H9 (cell line): ENCODE data around the gene RBM4B. TPM values are rescaled to one million over a fixed set of nuclear protein-coding genes. Genes with fewer than 3 reads are reported as not detected.

Source experiments
- DNase-seq: peaks from one replicate; pipeline ENCODE4 v3.0.0-alpha.2; 2017
- H2AFZ ChIP-seq: one replicate; pipeline ENCODE4 v1.6.1; 2013; ENCODE audit warnings: mild to moderate bottlenecking, low read length, control low read depth, moderate library complexity
- H2AK5ac ChIP-seq: 2 replicates; pipeline ENCODE4 v1.6.1; 2013; ENCODE audit warnings: low read length, control low read depth, mixed read lengths; ENCODE audit not compliant: insufficient read length
- H2BK120ac ChIP-seq: one replicate; pipeline ENCODE4 v1.6.1; 2013; ENCODE audit warnings: low read depth, mild to moderate bottlenecking, low read length, control low read depth, inconsistent platforms; ENCODE audit not compliant: poor library complexity, severe bottlenecking
- H2BK12ac ChIP-seq: 2 replicates; pipeline ENCODE4 v1.6.1; 2013; ENCODE audit warnings: low read length, control low read depth, mixed read lengths, low read depth; ENCODE audit not compliant: insufficient read length
- H2BK15ac ChIP-seq: 2 replicates; pipeline ENCODE4 v1.6.1; 2013; ENCODE audit warnings: low read depth, low read length, control low read depth
- H2BK20ac ChIP-seq: one replicate; pipeline ENCODE4 v1.6.1; 2013; ENCODE audit warnings: low read depth, mild to moderate bottlenecking, low read length, control low read depth, inconsistent platforms; ENCODE audit not compliant: poor library complexity, severe bottlenecking
- H2BK5ac ChIP-seq: 2 replicates; pipeline ENCODE4 v1.6.1; 2013; ENCODE audit warnings: low read length, control low read depth, mixed read lengths; ENCODE audit not compliant: insufficient read length
- H3K14ac ChIP-seq: 2 replicates; pipeline ENCODE4 v1.6.1; 2013; ENCODE audit warnings: low read length, control low read depth; ENCODE audit not compliant: insufficient read depth
- H3K18ac ChIP-seq: 2 replicates; pipeline ENCODE4 v1.6.1; 2013; ENCODE audit warnings: low read depth, mild to moderate bottlenecking, mixed read lengths, low read length, control low read depth; ENCODE audit not compliant: insufficient read length
- H3K23ac ChIP-seq: 2 replicates; pipeline ENCODE4 v1.6.1; 2013; ENCODE audit warnings: low read length, control low read depth, mixed read lengths, low read depth; ENCODE audit not compliant: insufficient read length
- H3K23me2 ChIP-seq: 2 replicates; pipeline ENCODE4 v1.6.1; 2013; ENCODE audit warnings: low read depth, mild to moderate bottlenecking, mixed read lengths, low read length, control low read depth; ENCODE audit not compliant: insufficient read length, poor library complexity, severe bottlenecking
- H3K27ac ChIP-seq: 2 replicates; pipeline ENCODE4 v1.5.1; 2013; ENCODE audit warnings: low read length, control low read depth, mixed read lengths, low read depth; ENCODE audit not compliant: insufficient read length
- H3K27me3 ChIP-seq: 2 replicates; pipeline ENCODE4 v1.6.1; 2013; ENCODE audit warnings: low read length, control low read depth, inconsistent platforms; ENCODE audit not compliant: insufficient read depth
- H3K4ac ChIP-seq: 2 replicates; pipeline ENCODE4 v1.6.1; 2013; ENCODE audit warnings: low read depth, mild to moderate bottlenecking, control low read depth, inconsistent platforms, low read length, moderate library complexity
- H3K4me1 ChIP-seq: 2 replicates; pipeline ENCODE4 v1.6.1; 2013; ENCODE audit warnings: low read length, control low read depth, inconsistent platforms; ENCODE audit not compliant: insufficient read depth
- H3K4me2 ChIP-seq: 2 replicates; pipeline ENCODE4 v1.6.1; 2013; ENCODE audit warnings: low read length, control low read depth, mixed read lengths; ENCODE audit not compliant: insufficient read length, insufficient read depth
- H3K56ac ChIP-seq: 2 replicates; pipeline ENCODE4 v1.6.1; 2013; ENCODE audit warnings: low read depth, mild to moderate bottlenecking, mixed read lengths, low read length, control low read depth; ENCODE audit not compliant: insufficient read length
- H3K79me1 ChIP-seq: 2 replicates; pipeline ENCODE4 v1.6.1; 2013; ENCODE audit warnings: low read depth, mild to moderate bottlenecking, moderate library complexity, low read length, control low read depth, inconsistent platforms; ENCODE audit not compliant: insufficient read depth, poor library complexity, severe bottlenecking
- H3K79me2 ChIP-seq: 2 replicates; pipeline ENCODE4 v1.6.1; 2013; ENCODE audit warnings: low read length, control low read depth, inconsistent platforms; ENCODE audit not compliant: insufficient read depth
- H3K9ac ChIP-seq: 2 replicates; pipeline ENCODE4 v1.6.1; 2013; ENCODE audit warnings: low read length, control low read depth, mixed read lengths; ENCODE audit not compliant: insufficient read length; ENCODE audit errors: extremely low read depth
- H3K9me3 ChIP-seq: one replicate; pipeline ENCODE4 v1.6.1; 2013; ENCODE audit warnings: low read depth, low read length, inconsistent platforms; ENCODE audit not compliant: control insufficient read depth
- H3T11ph ChIP-seq: one replicate; pipeline ENCODE4 v1.6.1; 2013; ENCODE audit warnings: mild to moderate bottlenecking, low read length, control low read depth, inconsistent platforms
- H4K20me1 ChIP-seq: one replicate; pipeline ENCODE4 v1.6.1; 2013; ENCODE audit not compliant: control insufficient read depth, insufficient read length, insufficient read depth
- H4K5ac ChIP-seq: 2 replicates; pipeline ENCODE4 v1.6.1; 2013; ENCODE audit warnings: low read depth, mild to moderate bottlenecking, mixed read lengths, low read length, control low read depth; ENCODE audit not compliant: insufficient read length
- H4K8ac ChIP-seq: replicated peaks from 2 replicates; pipeline ENCODE4 v1.6.1; 2013; ENCODE audit warnings: low read length, control low read depth, mixed read lengths, low read depth; ENCODE audit not compliant: insufficient read length
- H4K91ac ChIP-seq: 2 replicates; pipeline ENCODE4 v1.6.1; 2013; ENCODE audit warnings: low read depth, mild to moderate bottlenecking, moderate library complexity, mixed read lengths, low read length, control low read depth; ENCODE audit not compliant: insufficient read length
- H3K27ac Mint-ChIP-seq, 3 experiments: 2 replicates in 2 of 3; 3 replicates in 1 of 3; pipeline ENCODE4 v1.8.0; 2020 to 2021; ENCODE audit warnings: mixed read lengths in 3 of 3, mild to moderate bottlenecking in 1 of 3, moderate library complexity in 1 of 3
- H3K27me3 Mint-ChIP-seq: 2 replicates; pipeline ENCODE4 v1.8.0; 2021; ENCODE audit warnings: low read depth, mild to moderate bottlenecking, moderate library complexity, mixed read lengths
- H3K36me3 Mint-ChIP-seq, 3 experiments: 2 replicates in 2 of 3; 3 replicates in 1 of 3; pipeline ENCODE4 v1.8.0; 2020 to 2021; ENCODE audit warnings: low read depth in 3 of 3, mixed read lengths in 3 of 3; ENCODE audit not compliant: insufficient read depth in 1 of 3
- H3K4me1 Mint-ChIP-seq, 2 experiments: 2 replicates each; pipeline ENCODE4 v1.8.0; 2020; ENCODE audit warnings: mixed read lengths in 2 of 2
- H3K4me3 Mint-ChIP-seq, 2 experiments: 2 replicates in 1 of 2; 3 replicates in 1 of 2; pipeline ENCODE4 v1.8.0; 2020 to 2021; ENCODE audit warnings: mild to moderate bottlenecking in 2 of 2, mixed read lengths in 2 of 2, moderate library complexity in 1 of 2
- H3K9me3 Mint-ChIP-seq, 2 experiments: 2 replicates in 1 of 2; 3 replicates in 1 of 2; pipeline ENCODE4 v1.8.0; 2020; ENCODE audit warnings: mild to moderate bottlenecking in 2 of 2, mixed read lengths in 2 of 2, moderate library complexity in 1 of 2
- CTCF ChIP-seq: fragments of 200-600 bp; sonication (generic); conservative IDR thresholded peaks from 3 replicates; pipeline ENCODE4 v1.8.0; 2021; ENCODE audit warnings: antibody characterized with exemption, mild to moderate bottlenecking
- WGBS: extraction: QIAGEN DNeasy Blood & Tissue Kit; methylation state at CpG from one replicate; pipeline ENCODE4 v1.1.7; 2013; ENCODE audit warnings: missing lambda C conversion rate, low lambda C conversion rate, mixed read lengths; ENCODE audit not compliant: insufficient read length; ENCODE audit errors: extremely low coverage; 5-methylcytosine and 5-hydroxymethylcytosine counted together
- total RNA-seq: library from RNA; stranded (reverse); gene quantifications from 2 replicates; pipeline ENCODE4 v1.2.1, GENCODE V29; 2021

RBM4B gene
- total RNA-seq, 1 experiment from 2014 or later: 34.0 TPM

DNA sequence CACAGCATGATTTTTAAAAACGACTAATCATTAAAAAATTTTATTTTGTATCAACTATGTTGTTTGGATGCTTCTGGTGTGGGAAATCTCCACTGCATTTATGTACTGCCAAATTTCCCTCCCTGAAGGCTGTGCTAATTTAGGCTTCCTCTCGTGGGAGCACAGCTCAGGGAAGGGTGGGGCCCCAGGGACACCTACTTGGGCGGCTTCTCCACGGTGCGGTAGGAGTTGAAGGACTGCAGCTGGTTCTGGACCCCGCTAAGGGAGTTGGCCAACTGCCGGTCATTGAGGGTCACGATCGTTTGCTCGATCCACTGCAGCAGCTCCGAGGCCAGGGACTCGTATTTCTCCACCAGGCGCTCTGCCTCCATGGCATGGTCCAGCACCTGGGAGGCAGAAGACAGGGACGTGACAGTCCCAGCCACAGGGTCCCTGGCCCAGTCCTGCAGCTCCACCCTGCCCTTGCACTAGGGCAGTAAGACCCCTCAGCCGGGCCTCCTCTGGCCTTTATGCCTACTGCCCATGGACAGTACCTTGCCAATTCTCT is 32.8 kb upstream of the RBM4B start:
- Histone ChIP-seq H3K4ac (no peak overlapping the region), H3K14ac (no peak overlapping the region), H4K8ac (no peak overlapping the region), H2BK5ac (no peak overlapping the region), H3K27ac (no peak overlapping the region), H3K79me2 (no peaks in the 10 kb centered on the region), H3K23ac (no peak overlapping the region), H3K56ac (no peak overlapping the region), H3K18ac (no peak overlapping the region), H2BK12ac (no peak overlapping the region), H3K9me3 (no peaks in the 10 kb centered on the region), H2BK15ac (no peak overlapping the region), H3K9ac (no peak overlapping the region), H2AFZ (no peak overlapping the region), H4K5ac (no peak overlapping the region), H3T11ph (no peak overlapping the region), H4K91ac (no peak overlapping the region), H3K79me1 (no peaks in the 10 kb centered on the region), H2BK120ac (no peak overlapping the region), H3K23me2 (no peaks in the 10 kb centered on the region), H3K27me3 (no peaks in the 10 kb centered on the region), H2AK5ac (no peak overlapping the region), H3K4me2 (no peak overlapping the region), H4K20me1 (no peaks in the 10 kb centered on the region), H2BK20ac (no peak overlapping the region), H3K4me1 (no peaks in the 10 kb centered on the region)
- WGBS: no CpG with 5 or more reads among the region's 15 CpGs
- no peak overlapping the region for H3K27ac Mint-ChIP-seq
- H3K36me3 Mint-ChIP-seq: peaks cover 33 to 94% (median 82%) of the 10 kb centered on the region in 3 experiments; a peak in 6 of 7 replicates
- H3K9me3 Mint-ChIP-seq: no peaks in the 10 kb centered on the region
- DNase-seq: no peak
- no peaks in the 10 kb centered on the region for H3K27me3 Mint-ChIP-seq
- no peak for TF ChIP-seq CTCF
- H3K4me1 Mint-ChIP-seq: no peaks in the 10 kb centered on the region
- H3K4me3 Mint-ChIP-seq: no peak overlapping the region
